ENCODE measurements around the gene CERCAM.
"Not testable (repeated sequence)": the region's sequence is repeated elsewhere in the genome, so short reads cannot be mapped to it uniquely, and the experiment has no call there.

CERCAM gene

GRCh38 chr9:128438343-128439109 is 17.9 kb downstream of the CERCAM start:
- DNase-seq (ENCODE audit: low spot score in 2 of 2): peak; percentile 62 to 93
- Histone ChIP-seq H3K36me3 (replicated peaks) (no peaks in the 10 kb centered on the region; the same call in 1 of the 2 replicates), H3K9me3 (no peaks in the 10 kb centered on the region), H3K4me3 (no peak overlapping the region), H3K27me3 (ENCODE audit: low read depth) (no peaks in the 10 kb centered on the region), H3K4me1 (peaks cover 4% of the 10 kb centered on the region)
- in situ Hi-C loops (cut with MboI; ENCODE audit: low sequenced_read_pairs): no loop called here

DNA sequence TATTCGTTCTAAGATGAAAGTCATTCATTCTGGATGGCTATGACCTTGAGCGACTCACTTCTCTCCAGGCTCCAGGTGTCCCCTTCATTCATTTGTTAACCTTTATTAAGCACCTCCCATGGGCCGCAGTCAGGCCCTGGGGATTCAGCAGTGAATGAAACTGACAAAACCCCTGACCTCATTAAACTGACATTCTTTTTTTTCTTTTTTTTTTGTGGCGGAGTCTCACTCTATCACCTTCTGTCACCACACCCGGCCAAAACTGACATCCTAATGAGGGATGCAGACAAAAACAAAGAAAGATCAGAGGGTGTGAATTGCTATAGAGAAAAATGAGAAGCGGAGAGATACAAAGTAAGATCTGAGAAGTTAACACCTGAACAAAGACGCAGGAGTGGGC is 18.6 kb downstream of the CERCAM start:
- H3K4me1 ChIP-seq: peaks cover 4% of the 10 kb centered on the region
- H3K9me3 ChIP-seq: no peaks in the 10 kb centered on the region
- DNase-seq (ENCODE audit: low spot score in 2 of 2): no peak
- H3K36me3 ChIP-seq (replicated peaks): no peaks in the 10 kb centered on the region; the same call in 1 of the 2 replicates
- no peak overlapping the region for H3K4me3 ChIP-seq
- in situ Hi-C loops (cut with MboI; ENCODE audit: low sequenced_read_pairs): no loop called here
- H3K27me3 ChIP-seq (ENCODE audit: low read depth): no peaks in the 10 kb centered on the region

DNA sequence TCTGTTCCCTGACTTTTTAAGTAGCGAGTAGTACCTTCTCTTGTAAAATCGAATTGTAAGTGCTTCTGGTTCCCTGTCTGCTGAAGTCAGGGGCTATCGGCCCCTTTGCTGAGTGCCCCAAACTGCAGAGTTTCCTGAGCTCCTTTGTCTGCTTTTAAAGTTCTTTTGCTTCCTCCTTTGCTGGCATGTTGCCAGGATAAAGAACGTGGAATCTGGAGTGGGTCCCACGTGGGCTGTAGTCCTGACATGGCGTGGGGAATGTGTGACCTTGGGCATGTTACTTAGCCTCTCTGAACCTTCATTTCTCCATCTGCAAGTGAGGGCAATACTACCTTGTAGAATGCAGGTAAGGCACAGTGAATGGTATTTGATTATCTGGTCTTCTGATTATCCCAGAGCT is 21.5 kb downstream of the CERCAM start:
- Histone ChIP-seq H3K9me3 (no peaks in the 10 kb centered on the region), H3K36me3 (replicated peaks) (no peaks in the 10 kb centered on the region; the same call in 1 of the 2 replicates), H3K4me1 (peaks cover 4% of the 10 kb centered on the region), H3K4me3 (no peak overlapping the region), H3K27me3 (ENCODE audit: low read depth) (no peaks in the 10 kb centered on the region)
- in situ Hi-C loops (cut with MboI; ENCODE audit: low sequenced_read_pairs): no loop called here
- no peak for DNase-seq (ENCODE audit: low spot score in 2 of 2)

- H3K4me1 ChIP-seq; H3K36me3 ChIP-seq (replicated peaks); H3K4me3 ChIP-seq; H3K27me3 ChIP-seq (ENCODE audit: low read depth); in situ Hi-C loops (cut with MboI; ENCODE audit: low sequenced_read_pairs); H3K9me3 ChIP-seq; DNase-seq (ENCODE audit: low spot score in 2 of 2): not testable (repeated sequence)
Measured at GRCh38 chr9:128446505-128446904, 25.8 kb downstream of the CERCAM start.

GRCh38 chr9:128448746-128449145 is 28.1 kb downstream of the CERCAM start:
- in situ Hi-C loops (cut with MboI; ENCODE audit: low sequenced_read_pairs): no loop called here
- Histone ChIP-seq H3K36me3 (replicated peaks) (no peaks in the 10 kb centered on the region), H3K4me1 (no peaks in the 10 kb centered on the region), H3K9me3 (no peaks in the 10 kb centered on the region), H3K4me3 (no peak overlapping the region), H3K27me3 (ENCODE audit: low read depth) (no peaks in the 10 kb centered on the region)
- no peak for DNase-seq (ENCODE audit: low spot score in 2 of 2)

GRCh38 chr9:128454991-128455390 is 34.3 kb downstream of the CERCAM start:
- Histone ChIP-seq H3K9me3 (no peaks in the 10 kb centered on the region), H3K27me3 (ENCODE audit: low read depth) (no peaks in the 10 kb centered on the region), H3K4me3 (no peak overlapping the region), H3K4me1 (no peaks in the 10 kb centered on the region; the same call in 1 of the 2 replicates), H3K36me3 (replicated peaks) (peaks cover 7% of the 10 kb centered on the region)
- in situ Hi-C loops (cut with MboI; ENCODE audit: low sequenced_read_pairs): no loop called here
- DNase-seq (ENCODE audit: low spot score in 2 of 2): no peak

DNA sequence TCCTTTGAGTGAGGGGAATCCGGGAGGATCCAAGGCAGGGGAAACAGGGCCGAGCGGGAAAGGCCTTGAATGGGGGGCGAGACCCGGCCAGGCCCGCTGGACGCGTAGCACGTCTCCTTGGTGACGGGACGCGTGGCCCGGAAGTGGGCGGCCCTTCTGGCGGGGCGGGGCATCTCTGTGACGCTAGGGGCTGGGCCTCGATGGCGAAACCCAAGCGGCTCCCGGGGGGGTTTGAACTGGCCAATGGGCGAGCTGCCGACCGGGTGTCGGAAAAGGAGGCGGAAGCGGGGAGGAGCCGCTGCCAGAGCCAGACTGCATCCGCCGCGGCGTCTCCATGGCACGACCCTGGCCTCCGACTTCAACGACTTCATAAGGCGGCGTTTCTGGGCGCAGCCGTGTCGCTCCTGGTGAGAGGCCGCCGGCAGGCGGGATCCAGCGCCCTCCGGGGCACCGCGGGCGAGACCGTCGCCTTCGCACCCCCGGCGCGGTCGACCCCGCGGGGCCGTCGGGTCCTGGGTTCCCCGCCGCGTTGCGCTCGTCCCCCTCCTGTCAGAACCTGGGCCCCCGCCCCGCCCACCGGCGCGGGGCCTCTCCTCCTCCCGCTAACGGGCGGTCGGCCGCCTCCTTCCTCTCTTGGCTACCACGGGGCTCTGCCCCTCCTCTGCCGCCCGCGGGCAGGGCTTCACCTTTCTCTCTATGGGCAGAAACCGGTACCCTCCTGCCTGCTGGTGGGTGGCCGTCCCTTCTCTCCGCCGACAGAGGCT is 35.4 kb downstream of the CERCAM start, which contains the start of gene ODF2:
Gene ODF2 (plus strand): TSS at position 158 of the 764 bp plus-strand sequence. CDS start 86 bp downstream, at position 244.
- DNase-seq (ENCODE audit: low spot score in 2 of 2): peak; percentile 94 to 99
- Histone ChIP-seq H3K4me3 (peak within 1 kb of the TSS; percentile 86), H3K9me3 (no peaks in the 10 kb centered on the region), H3K36me3 (replicated peaks) (peaks cover 18% of the 10 kb centered on the region), H3K4me1 (no peaks in the 10 kb centered on the region; the same call in 1 of the 2 replicates), H3K27me3 (ENCODE audit: low read depth) (no peaks in the 10 kb centered on the region)
- in situ Hi-C loops (cut with MboI; ENCODE audit: low sequenced_read_pairs): no loop called here

DNA sequence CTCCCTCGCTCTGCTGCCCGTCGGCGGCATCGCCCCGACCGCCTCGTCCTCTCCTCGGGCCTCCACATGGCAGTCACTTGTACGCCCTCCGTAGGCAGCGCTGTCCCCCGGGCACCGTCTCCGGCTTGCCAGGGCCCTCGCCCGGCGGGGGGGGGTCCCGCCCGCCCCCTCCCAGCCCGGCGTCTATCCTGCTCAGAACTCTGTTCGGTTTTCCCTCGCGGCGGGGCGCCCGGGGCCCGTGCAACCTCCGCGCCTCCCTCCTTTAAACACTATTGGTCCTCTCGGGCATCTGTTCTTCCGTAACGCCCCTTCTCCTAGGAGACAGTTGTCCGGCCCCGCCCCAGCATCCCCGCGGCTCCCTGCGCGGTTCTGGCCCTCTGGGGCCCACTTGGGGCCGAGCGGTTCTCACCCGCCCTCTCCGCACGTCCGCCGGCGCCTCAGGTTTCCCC is 36.0 kb downstream of the CERCAM start:
- DNase-seq (ENCODE audit: low spot score in 2 of 2): peak; percentile 77 to 80
- no peaks in the 10 kb centered on the region for H3K9me3 ChIP-seq
- in situ Hi-C loops (cut with MboI; ENCODE audit: low sequenced_read_pairs): no loop called here
- peaks cover 24% of the 10 kb centered on the region for H3K36me3 ChIP-seq (replicated peaks)
- H3K4me3 ChIP-seq: peak overlapping the region; percentile 86
- no peaks in the 10 kb centered on the region for H3K27me3 ChIP-seq (ENCODE audit: low read depth)
- no peaks in the 10 kb centered on the region; the same call in 1 of the 2 replicates for H3K4me1 ChIP-seq

DNA sequence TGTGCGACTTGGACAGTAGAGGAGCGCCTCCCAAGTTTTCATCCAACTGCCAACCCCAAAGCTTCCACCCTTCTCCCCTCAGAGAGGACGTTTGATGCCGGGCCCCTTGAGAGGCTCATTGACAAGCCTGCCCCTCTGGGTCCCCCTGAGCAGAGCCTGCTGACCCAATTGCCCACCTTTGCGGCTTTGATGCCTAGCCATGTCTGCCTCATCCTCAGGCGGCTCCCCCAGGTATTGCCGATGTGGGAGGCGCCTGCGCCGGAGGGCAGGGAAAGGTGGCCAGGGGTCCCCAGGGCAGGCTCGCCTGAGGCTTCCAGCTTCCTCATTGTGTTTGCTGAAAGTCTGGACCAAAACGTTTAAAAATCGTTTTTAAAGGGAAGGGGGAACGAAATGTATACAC is 36.5 kb downstream of the CERCAM start:
- in situ Hi-C loops (cut with MboI; ENCODE audit: low sequenced_read_pairs): no loop called here
- Histone ChIP-seq H3K9me3 (no peaks in the 10 kb centered on the region), H3K4me1 (no peaks in the 10 kb centered on the region; the same call in 1 of the 2 replicates), H3K36me3 (replicated peaks) (peaks cover 28% of the 10 kb centered on the region), H3K27me3 (ENCODE audit: low read depth) (no peaks in the 10 kb centered on the region), H3K4me3 (peak overlapping the region; percentile 86)
- peak in 1 of 2 experiments; percentile 16 for DNase-seq (ENCODE audit: low spot score in 2 of 2)

DNA sequence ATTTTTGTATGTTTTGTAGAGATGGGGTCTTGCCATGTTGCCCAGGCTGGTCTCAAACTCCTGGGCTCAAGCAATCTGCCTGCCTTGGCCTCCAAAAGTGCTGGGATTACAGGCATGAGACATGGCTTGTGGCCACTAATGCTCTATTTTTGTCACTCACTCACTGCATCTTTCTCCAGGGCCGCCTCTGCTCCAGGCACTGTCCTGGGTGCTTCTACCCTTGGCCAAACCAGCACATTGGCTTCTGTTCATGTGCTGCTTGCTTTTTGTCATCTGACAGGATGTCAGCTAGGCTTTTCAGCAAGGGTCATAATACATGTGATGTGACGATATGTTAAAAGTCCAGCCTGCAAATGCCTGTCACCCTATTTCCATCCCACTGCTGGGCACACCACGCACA is 38.4 kb downstream of the CERCAM start:
- no peaks in the 10 kb centered on the region for H3K9me3 ChIP-seq
- H3K4me1 ChIP-seq: no peaks in the 10 kb centered on the region; the same call in 1 of the 2 replicates
- H3K4me3 ChIP-seq: no peak overlapping the region
- no peak for DNase-seq (ENCODE audit: low spot score in 2 of 2)
- peaks cover 44% of the 10 kb centered on the region for H3K36me3 ChIP-seq (replicated peaks)
- no peaks in the 10 kb centered on the region for H3K27me3 ChIP-seq (ENCODE audit: low read depth)
- in situ Hi-C loops (cut with MboI; ENCODE audit: low sequenced_read_pairs): no loop called here

GRCh38 chr9:128469070-128469469 is 48.4 kb downstream of the CERCAM start:
- peaks cover 33% of the 10 kb centered on the region for H3K36me3 ChIP-seq (replicated peaks)
- H3K4me3 ChIP-seq: no peak overlapping the region
- no peaks in the 10 kb centered on the region for H3K4me1 ChIP-seq
- H3K9me3 ChIP-seq: no peaks in the 10 kb centered on the region
- H3K27me3 ChIP-seq (ENCODE audit: low read depth): no peaks in the 10 kb centered on the region
- in situ Hi-C loops (cut with MboI; ENCODE audit: low sequenced_read_pairs): no loop called here
- DNase-seq (ENCODE audit: low spot score in 2 of 2): no peak

DNA sequence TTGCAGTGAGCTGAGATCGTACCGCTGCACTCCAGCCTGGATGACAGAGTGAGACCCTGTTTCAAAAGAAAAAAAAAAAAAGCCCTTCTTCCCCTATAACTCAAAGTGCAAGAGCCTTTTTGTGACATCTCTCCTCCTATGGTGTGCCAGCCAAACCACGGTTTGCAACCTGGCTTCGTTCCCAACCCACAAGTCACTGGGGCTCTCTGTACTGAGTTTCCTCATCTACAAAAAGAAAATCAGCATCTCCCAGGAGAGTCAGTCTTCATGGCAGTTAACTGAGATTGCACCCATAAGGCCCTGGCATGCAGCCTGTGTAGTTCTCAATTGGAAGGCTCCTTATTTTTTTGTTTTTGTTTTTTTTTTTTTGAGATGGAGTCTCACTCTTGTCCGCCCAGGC is 49.9 kb downstream of the CERCAM start:
- Histone ChIP-seq H3K4me1 (no peaks in the 10 kb centered on the region), H3K9me3 (no peaks in the 10 kb centered on the region), H3K4me3 (no peak overlapping the region), H3K36me3 (replicated peaks) (peaks cover 34% of the 10 kb centered on the region), H3K27me3 (ENCODE audit: low read depth) (no peaks in the 10 kb centered on the region)
- in situ Hi-C loops (cut with MboI; ENCODE audit: low sequenced_read_pairs): no loop called here
- DNase-seq (ENCODE audit: low spot score in 2 of 2): no peak

DNA sequence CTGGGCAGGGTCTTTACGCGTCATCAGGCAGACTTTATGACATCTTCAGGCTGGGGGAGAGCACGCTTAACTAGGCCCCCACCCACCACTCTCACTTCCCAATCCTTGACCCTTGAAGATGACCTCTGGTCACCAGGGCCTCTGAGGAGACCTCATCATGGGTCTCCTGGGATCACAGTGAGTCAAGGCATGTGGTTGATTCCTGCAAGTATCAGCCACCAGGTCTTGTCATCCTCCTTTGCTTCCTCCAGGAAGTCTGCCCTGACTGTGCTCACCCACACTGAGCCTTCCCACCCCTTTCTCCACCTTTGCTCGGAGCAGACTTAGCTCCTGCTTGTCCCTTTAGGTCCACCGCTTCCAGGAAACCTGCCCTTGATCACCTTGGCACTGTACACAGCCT is 52.4 kb downstream of the CERCAM start:
- Histone ChIP-seq H3K4me3 (no peak overlapping the region), H3K4me1 (no peaks in the 10 kb centered on the region), H3K9me3 (no peaks in the 10 kb centered on the region), H3K36me3 (replicated peaks) (peaks cover 47% of the 10 kb centered on the region), H3K27me3 (ENCODE audit: low read depth) (no peaks in the 10 kb centered on the region)
- DNase-seq (ENCODE audit: low spot score in 2 of 2): no peak
- in situ Hi-C loops (cut with MboI; ENCODE audit: low sequenced_read_pairs): no loop called here

DNA sequence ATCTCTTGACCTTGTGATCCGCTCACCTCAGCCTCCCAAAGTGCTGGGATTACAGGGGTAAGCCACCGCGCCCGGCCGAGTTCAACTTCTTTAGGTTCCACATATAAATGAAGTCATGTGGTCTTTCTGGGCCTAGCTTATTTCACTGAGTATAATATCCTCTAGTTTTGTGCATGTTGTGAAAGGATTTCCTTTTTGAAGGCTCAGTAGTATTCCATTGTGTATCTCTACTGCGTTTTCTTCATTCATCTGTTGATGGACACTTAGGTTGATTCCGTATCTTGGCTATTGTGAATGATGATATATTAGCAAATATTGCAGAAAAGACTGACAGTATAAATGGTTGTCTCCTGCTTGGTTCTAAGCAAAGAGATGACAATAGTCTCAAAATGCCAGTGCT is 55.2 kb downstream of the CERCAM start:
- H3K9me3 ChIP-seq: no peaks in the 10 kb centered on the region
- in situ Hi-C loops (cut with MboI; ENCODE audit: low sequenced_read_pairs): no loop called here
- no peaks in the 10 kb centered on the region for H3K4me1 ChIP-seq
- DNase-seq (ENCODE audit: low spot score in 2 of 2): no peak
- H3K36me3 ChIP-seq (replicated peaks): peaks cover 47% of the 10 kb centered on the region
- no peaks in the 10 kb centered on the region for H3K27me3 ChIP-seq (ENCODE audit: low read depth)
- no peak overlapping the region for H3K4me3 ChIP-seq
